SIG-M5 treated with dmso at 0.1 percent for 504 hours (cell line): ENCODE measurements around the gene UAP1L1.
A peak's percentile ranks its signal among the peaks of the same experiment; 100 is the strongest.
"Not testable (repeated sequence)": the region's sequence is repeated elsewhere in the genome, so short reads cannot be mapped to it uniquely, and the experiment has no call there.

ENCODE experiments used
- DNase-seq: peaks from one replicate; lab custom pipeline; 2025; ENCODE audit not compliant: unreplicated experiment; lab: John Stamatoyannopoulos, UW

UAP1L1 gene

GRCh38 chr9:137055385-137056364 is 21.6 kb upstream of the UAP1L1 start:
- no peak for DNase-seq

- DNase-seq, result no peak
Observed at GRCh38 chr9:137056739-137057415, 20.4 kb upstream of the UAP1L1 start.

GRCh38 chr9:137057545-137057944 is 19.8 kb upstream of the UAP1L1 start:
- no peak for DNase-seq

- DNase-seq, result no peak
Observed at GRCh38 chr9:137058521-137059234, 18.6 kb upstream of the UAP1L1 start.

GRCh38 chr9:137062384-137062783 is 14.9 kb upstream of the UAP1L1 start:
- DNase-seq, result no peak

- DNase-seq, result not testable (repeated sequence)
Observed at GRCh38 chr9:137062798-137063197, 14.5 kb upstream of the UAP1L1 start.

GRCh38 chr9:137063311-137064026 is 13.8 kb upstream of the UAP1L1 start:
- DNase-seq, result no peak

GRCh38 chr9:137064027-137064879 is 13.1 kb upstream of the UAP1L1 start:
- DNase-seq, result peak; percentile 31

GRCh38 chr9:137064880-137065164 is 12.5 kb upstream of the UAP1L1 start:
- no peak for DNase-seq

GRCh38 chr9:137065336-137065967 is 11.9 kb upstream of the UAP1L1 start:
- no peak for DNase-seq

GRCh38 chr9:137066096-137066861 is 11.0 kb upstream of the UAP1L1 start:
- no peak for DNase-seq

- peak; percentile 75 for DNase-seq
Observed at GRCh38 chr9:137067860-137068538, 9.3 kb upstream of the UAP1L1 start.

GRCh38 chr9:137068539-137069507 is 8.5 kb upstream of the UAP1L1 start:
- DNase-seq, result no peak

GRCh38 chr9:137069508-137070091 is 7.7 kb upstream of the UAP1L1 start:
- DNase-seq, result no peak

GRCh38 chr9:137070201-137070905 is 7.0 kb upstream of the UAP1L1 start, which contains the start of gene SAPCD2:
Gene SAPCD2, minus strand, starts transcription at chr9:137070557. Its CDS starts 97 bp downstream, at chr9:137070460.
- DNase-seq, result peak; percentile 84

- DNase-seq, result no peak
Observed at GRCh38 chr9:137070906-137071275, 6.4 kb upstream of the UAP1L1 start.
